Measurements from ENCODE around the gene ADGRA1. TPM values are rescaled to one million over a fixed set of nuclear protein-coding genes. Genes with fewer than 3 reads are reported as not detected.

The ADGRA1 gene
- total and polyA plus RNA-seq, 2 of the 13 experiments (the other 11 are each of a cell fraction or from before 2014, with no cell fraction given) = not detected

DNA sequence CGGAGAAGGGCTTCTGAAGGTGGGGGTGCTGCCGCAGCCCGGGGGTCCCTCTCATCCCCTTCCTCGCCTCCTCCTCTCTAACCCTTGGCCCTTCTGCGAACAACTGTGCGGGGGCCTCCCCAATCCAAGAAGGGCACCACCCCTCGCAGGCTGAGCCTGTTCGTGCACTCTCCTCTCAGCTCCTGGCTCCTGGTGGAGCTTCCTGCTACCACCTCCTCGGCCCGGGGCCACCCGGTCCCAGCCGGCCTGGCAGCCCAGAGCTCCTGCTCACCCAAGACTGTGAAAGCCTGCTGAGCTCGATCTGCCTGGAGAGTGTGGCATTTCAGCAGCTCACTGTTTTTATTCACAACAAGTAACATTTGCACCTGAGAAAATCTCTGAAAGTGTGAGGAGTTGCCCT lies 2.4 kb downstream of the ADGRA1 start (continued):
- TF ChIP-seq, protein P1, sequence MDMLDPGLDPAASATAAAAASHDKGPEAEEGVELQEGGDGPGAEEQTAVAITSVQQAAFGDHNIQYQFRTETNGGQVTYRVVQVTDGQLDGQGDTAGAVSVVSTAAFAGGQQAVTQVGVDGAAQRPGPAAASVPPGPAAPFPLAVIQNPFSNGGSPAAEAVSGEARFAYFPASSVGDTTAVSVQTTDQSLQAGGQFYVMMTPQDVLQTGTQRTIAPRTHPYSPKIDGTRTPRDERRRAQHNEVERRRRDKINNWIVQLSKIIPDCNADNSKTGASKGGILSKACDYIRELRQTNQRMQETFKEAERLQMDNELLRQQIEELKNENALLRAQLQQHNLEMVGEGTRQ (IDR thresholded peaks at IDR 0.05; ENCODE audit: low read depth, low read length) = no peak
- TF ChIP-seq, protein P1 (CRISPR knock-in tag; IDR thresholded peaks at IDR 0.05; ENCODE audit: borderline replicate concordance) = no peak
- TF ChIP-seq MEIS2 (CRISPR knock-in tag; IDR thresholded peaks at IDR 0.05) (no peak), SCMH1 (CRISPR knock-in tag; IDR thresholded peaks at IDR 0.05; ENCODE audit: borderline replicate concordance) (no peak), ZNF564 (CRISPR knock-in tag; IDR thresholded peaks at IDR 0.05) (no peak)

DNA sequence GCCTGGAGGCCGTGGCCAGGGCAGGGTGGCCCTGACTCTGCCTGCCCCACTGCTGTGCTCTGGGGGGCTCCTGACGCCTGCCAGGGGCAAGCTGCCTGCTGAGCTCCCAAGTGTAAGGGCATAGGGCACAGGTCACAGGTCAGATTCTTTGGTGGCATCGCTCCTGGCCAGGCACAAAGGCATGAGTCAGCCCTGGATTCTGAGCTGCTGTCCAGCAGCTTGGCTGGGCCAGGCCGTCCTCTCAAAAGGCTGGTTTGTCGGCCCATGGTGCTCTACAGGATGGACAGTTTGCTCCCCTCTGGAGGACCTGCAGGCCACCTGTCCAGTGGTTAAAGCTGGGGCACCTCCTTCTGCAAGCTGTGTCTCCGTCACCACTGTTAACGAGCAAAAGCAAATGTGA lies 2.9 kb downstream of the ADGRA1 start:
- ATAC-seq (no peak), DNase-seq (ENCODE audit: low spot score) (no peak), FAIRE-seq (no peak)
- H3K27me3 ChIP-seq (ENCODE audit: control insufficient read depth in 1 of 2, insufficient read depth in 2 of 2, low read length in 2 of 2) = peaks cover 18 to 86% of the 10 kb centered on the region in 2 experiments
- H3K36me3 ChIP-seq (replicated peaks in 1 of 2; ENCODE audit: control insufficient read depth in 1 of 2, insufficient read depth in 2 of 2, low read length in 2 of 2) = no peaks in the 10 kb centered on the region
- no peaks in the 10 kb centered on the region for H3K9me3 ChIP-seq (ENCODE audit: low read length)
- H3K4me2 ChIP-seq (ENCODE audit: low read depth, low read length) = no peak overlapping the region
- whole genome bisulfite sequencing (ENCODE audit: low lambda C conversion rate) = 38% methylated on average over 3 of the region's 7 CpGs
- H3K4me1 ChIP-seq (ENCODE audit: insufficient read depth, low read length) = peaks cover 8% of the 10 kb centered on the region; the same call in 1 of the 2 replicates
- no peak overlapping the region for H2AFZ ChIP-seq (ENCODE audit: low read length)
- intact Hi-C loops (cut with micrococcal nuclease; ENCODE audit: unreplicated experiment) = no loop called here
- no peak overlapping the region for H3K9ac ChIP-seq (ENCODE audit: insufficient read depth, low read depth, low read length)
- ChIA-PET POLR2A (no interaction called here), CTCF (ENCODE audit: low intra/inter-chr PET ratio, low total read pairs) (no interaction called here)
- in situ Hi-C loops (cut with HindIII; ENCODE audit: extremely low pct_ligation_motif_present, low pct_unique_long_range_greater_than_20kb) = no loop called here
- no peak overlapping the region for H3K27ac ChIP-seq (ENCODE audit: extremely low read length, insufficient read depth, low read length)
- no TSS peak for BruUV-seq (replicated peaks)
- H3K79me2 ChIP-seq (ENCODE audit: insufficient read depth, low read length) = no peaks in the 10 kb centered on the region
- H4K20me1 ChIP-seq (ENCODE audit: insufficient read depth, low read length) = peaks cover 3% of the 10 kb centered on the region; the same call in 1 of the 2 replicates
- H3K4me3 ChIP-seq (replicated peaks in 1 of 3; ENCODE audit: insufficient read depth in 1 of 3, low read depth in 2 of 3, low read length in 3 of 3) = no peak overlapping the region
- TF ChIP-seq ZEB1 (IDR thresholded peaks at IDR 0.05; ENCODE audit: insufficient replicate concordance, low read depth) = no peak
- TF ChIP-seq, protein P2, sequence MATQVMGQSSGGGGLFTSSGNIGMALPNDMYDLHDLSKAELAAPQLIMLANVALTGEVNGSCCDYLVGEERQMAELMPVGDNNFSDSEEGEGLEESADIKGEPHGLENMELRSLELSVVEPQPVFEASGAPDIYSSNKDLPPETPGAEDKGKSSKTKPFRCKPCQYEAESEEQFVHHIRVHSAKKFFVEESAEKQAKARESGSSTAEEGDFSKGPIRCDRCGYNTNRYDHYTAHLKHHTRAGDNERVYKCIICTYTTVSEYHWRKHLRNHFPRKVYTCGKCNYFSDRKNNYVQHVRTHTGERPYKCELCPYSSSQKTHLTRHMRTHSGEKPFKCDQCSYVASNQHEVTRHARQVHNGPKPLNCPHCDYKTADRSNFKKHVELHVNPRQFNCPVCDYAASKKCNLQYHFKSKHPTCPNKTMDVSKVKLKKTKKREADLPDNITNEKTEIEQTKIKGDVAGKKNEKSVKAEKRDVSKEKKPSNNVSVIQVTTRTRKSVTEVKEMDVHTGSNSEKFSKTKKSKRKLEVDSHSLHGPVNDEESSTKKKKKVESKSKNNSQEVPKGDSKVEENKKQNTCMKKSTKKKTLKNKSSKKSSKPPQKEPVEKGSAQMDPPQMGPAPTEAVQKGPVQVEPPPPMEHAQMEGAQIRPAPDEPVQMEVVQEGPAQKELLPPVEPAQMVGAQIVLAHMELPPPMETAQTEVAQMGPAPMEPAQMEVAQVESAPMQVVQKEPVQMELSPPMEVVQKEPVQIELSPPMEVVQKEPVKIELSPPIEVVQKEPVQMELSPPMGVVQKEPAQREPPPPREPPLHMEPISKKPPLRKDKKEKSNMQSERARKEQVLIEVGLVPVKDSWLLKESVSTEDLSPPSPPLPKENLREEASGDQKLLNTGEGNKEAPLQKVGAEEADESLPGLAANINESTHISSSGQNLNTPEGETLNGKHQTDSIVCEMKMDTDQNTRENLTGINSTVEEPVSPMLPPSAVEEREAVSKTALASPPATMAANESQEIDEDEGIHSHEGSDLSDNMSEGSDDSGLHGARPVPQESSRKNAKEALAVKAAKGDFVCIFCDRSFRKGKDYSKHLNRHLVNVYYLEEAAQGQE (IDR thresholded peaks at IDR 0.05; ENCODE audit: borderline replicate concordance in 1 of 2, low read depth in 1 of 2, low read length in 2 of 2) = 0 out of 4 replicates have a peak, but pooled peaks of 1 of the 2 experiments have one; percentile 25

All from HepG2 (cell line).